Neural progenitor cell (in vitro differentiated cells): ENCODE results near the gene UBFD1.

ENCODE experiments used
- EZH2 ChIP-seq: fragments of 200-600 bp; sonication (generic); IDR thresholded peaks from 2 replicates; pipeline ENCODE4 v1.6.1; 2017; ENCODE audit warnings: antibody characterized with exemption, mild to moderate bottlenecking, moderate library complexity
- TF ChIP-seq, protein P1 (sequence below): fragments of 200-600 bp; sonication (generic); IDR thresholded peaks from 2 replicates; pipeline ENCODE4 v1.5.1; 2017; ENCODE audit warnings: antibody characterized with exemption, mild to moderate bottlenecking

DNA sequence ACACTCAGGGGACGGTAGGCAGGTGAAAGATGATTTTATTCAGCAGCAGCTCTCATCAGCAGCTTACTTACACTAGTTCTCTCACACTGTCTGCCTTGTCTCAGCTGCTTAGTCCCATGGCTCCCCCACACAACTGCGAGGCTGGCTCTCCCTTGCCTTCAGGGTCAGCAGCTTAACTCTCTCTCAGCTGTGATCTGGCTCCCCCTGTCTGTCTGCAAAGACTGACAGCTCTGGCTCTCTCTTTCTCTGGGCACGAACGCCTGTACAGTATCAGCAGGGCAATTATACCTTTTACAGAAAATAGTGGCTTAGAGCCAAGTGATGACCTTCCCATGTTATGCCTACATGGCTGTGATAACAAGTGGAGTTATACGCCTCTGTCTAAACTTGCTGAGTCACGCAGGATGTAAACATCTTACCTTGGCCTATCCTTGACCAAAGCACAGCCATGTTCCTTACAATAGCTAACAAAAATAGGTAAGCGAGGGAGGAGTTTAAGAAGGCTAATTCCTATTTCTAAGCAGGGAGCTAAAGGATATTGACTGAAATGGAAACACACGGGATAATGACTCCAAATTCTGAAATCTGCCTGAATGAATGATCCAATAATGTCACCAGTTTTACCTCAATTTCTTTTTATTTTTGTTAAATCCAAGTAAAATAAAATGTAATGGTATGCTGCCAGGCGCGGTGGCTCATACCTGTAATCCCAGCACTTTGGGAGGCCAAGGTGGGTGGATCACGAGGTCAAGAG lies 39.7 kb downstream of the UBFD1 start:
- TF ChIP-seq, protein P1, sequence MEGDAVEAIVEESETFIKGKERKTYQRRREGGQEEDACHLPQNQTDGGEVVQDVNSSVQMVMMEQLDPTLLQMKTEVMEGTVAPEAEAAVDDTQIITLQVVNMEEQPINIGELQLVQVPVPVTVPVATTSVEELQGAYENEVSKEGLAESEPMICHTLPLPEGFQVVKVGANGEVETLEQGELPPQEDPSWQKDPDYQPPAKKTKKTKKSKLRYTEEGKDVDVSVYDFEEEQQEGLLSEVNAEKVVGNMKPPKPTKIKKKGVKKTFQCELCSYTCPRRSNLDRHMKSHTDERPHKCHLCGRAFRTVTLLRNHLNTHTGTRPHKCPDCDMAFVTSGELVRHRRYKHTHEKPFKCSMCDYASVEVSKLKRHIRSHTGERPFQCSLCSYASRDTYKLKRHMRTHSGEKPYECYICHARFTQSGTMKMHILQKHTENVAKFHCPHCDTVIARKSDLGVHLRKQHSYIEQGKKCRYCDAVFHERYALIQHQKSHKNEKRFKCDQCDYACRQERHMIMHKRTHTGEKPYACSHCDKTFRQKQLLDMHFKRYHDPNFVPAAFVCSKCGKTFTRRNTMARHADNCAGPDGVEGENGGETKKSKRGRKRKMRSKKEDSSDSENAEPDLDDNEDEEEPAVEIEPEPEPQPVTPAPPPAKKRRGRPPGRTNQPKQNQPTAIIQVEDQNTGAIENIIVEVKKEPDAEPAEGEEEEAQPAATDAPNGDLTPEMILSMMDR: peak; percentile 53
- no peak for TF ChIP-seq EZH2
